K562 (cell line): ENCODE measurements around the gene SRRM4.
"Not testable (repeated sequence)": the region's sequence is repeated elsewhere in the genome, so short reads cannot be mapped to it uniquely, and the experiment has no call there.

Experiments used
- BHLHE40 ChIP-seq: IDR thresholded peaks from 2 replicates; pipeline ENCODE4 v1.6.1; 2011; ENCODE audit warnings: low read length, improper control_type of control experiment
- IFI16 ChIP-seq: fragments of 250-450 bp; sonication (Bioruptor Pico); IDR thresholded peaks from 2 replicates; pipeline ENCODE4 v2.1.2; 2022; ENCODE audit warnings: mild to moderate bottlenecking, inconsistent platforms
- LCOR ChIP-seq: sonication (generic); formaldehyde crosslinking; IDR thresholded peaks from 2 replicates; pipeline ENCODE4 v1.8.0; 2022; ENCODE audit warnings: mild to moderate bottlenecking, missing genetic modification reagents
- MAFG ChIP-seq: fragments of 450-650 bp; conservative IDR thresholded peaks from 2 replicates; pipeline ENCODE4 v1.6.1; 2016; ENCODE audit warnings: missing genetic modification characterization, missing compliant biosample characterization
- NELFE ChIP-seq: IDR thresholded peaks from 2 replicates; pipeline ENCODE4 v1.6.1; 2011; ENCODE audit warnings: mild to moderate bottlenecking; ENCODE audit not compliant: insufficient read depth, insufficient read length
- SMARCC2 ChIP-seq: fragments of 450-650 bp; IDR thresholded peaks from 2 replicates; pipeline ENCODE4 v1.6.1; 2017; ENCODE audit warnings: antibody characterized with exemption, moderate library complexity, mild to moderate bottlenecking, low read depth
- SP1 ChIP-seq: sonication (generic); formaldehyde crosslinking; IDR thresholded peaks from 2 replicates; pipeline ENCODE4 v1.8.1; 2022; ENCODE audit warnings: mild to moderate bottlenecking, missing genetic modification reagents
- TCF7 ChIP-seq: sonication (generic); IDR thresholded peaks from 2 replicates; pipeline ENCODE4 v1.6.1; 2016; ENCODE audit warnings: antibody characterized with exemption, borderline replicate concordance
- ZNF384 ChIP-seq: IDR thresholded peaks from 2 replicates; pipeline ENCODE4 v1.6.1; 2012; ENCODE audit warnings: low read depth, low read length, improper control_type of control experiment
- TF ChIP-seq, protein P1 (sequence below), 3 experiments: IDR thresholded peaks in 2 of 3; conservative IDR thresholded peaks in 1 of 3; 2 replicates each; pipeline ENCODE4 v1.5.1; 2011 to 2012; ENCODE audit warnings: low read length in 3 of 3, mild to moderate bottlenecking in 3 of 3, control low read depth in 2 of 3, improper control_type of control experiment in 1 of 3, inconsistent platforms in 1 of 3, low read depth in 1 of 3, mixed read lengths in 1 of 3, moderate library complexity in 1 of 3; ENCODE audit not compliant: insufficient read depth in 2 of 3

DNA sequence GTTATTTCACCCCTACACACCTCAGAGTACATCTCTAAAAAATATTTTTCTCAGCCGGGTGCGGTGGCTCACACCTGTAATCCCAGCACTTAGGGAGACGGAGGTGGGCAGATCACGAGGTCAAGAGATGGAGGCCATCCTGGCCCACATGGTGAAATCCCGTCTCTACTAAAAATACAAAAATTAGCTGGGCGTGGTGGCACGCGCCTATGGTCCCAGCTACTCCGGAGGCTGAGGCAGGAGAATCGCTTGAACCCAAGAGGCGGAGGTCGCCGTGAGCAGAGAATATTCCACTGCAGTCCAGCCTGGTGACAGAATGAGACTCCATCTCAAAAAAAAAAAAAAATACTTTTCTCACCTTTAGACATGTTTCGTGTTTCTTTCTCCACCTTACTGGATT lies 52.0 kb downstream of the SRRM4 start:
- TF ChIP-seq MAFG (tag); TCF7; ZNF384; SP1 (CRISPR knock-in tag); LCOR (CRISPR knock-in tag); BHLHE40; IFI16; SMARCC2; NELFE: not testable (repeated sequence)
- TF ChIP-seq, protein P1, sequence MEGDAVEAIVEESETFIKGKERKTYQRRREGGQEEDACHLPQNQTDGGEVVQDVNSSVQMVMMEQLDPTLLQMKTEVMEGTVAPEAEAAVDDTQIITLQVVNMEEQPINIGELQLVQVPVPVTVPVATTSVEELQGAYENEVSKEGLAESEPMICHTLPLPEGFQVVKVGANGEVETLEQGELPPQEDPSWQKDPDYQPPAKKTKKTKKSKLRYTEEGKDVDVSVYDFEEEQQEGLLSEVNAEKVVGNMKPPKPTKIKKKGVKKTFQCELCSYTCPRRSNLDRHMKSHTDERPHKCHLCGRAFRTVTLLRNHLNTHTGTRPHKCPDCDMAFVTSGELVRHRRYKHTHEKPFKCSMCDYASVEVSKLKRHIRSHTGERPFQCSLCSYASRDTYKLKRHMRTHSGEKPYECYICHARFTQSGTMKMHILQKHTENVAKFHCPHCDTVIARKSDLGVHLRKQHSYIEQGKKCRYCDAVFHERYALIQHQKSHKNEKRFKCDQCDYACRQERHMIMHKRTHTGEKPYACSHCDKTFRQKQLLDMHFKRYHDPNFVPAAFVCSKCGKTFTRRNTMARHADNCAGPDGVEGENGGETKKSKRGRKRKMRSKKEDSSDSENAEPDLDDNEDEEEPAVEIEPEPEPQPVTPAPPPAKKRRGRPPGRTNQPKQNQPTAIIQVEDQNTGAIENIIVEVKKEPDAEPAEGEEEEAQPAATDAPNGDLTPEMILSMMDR (IDR thresholded peaks at IDR 0.05 in 2 of 3, conservative IDR thresholded peaks at IDR 0.05 in 1 of 3; ENCODE audit: insufficient read depth in 2 of 3, low read depth in 1 of 3, low read length in 3 of 3) = not testable (repeated sequence)
